Heart left ventricle (tissue), 13 donors: ENCODE measurements around the gene MYO5B.

Experiments
- CTCF ChIP-seq, 12 donors: fragments of 200-600 bp; sonication (generic) in 4 of 12; IDR thresholded peaks; one replicate each; pipeline versions ENCODE4 v1.5.0 to v1.8.0; 2018 to 2022; ENCODE audit warnings: antibody characterized with exemption in 12 of 12, mild to moderate bottlenecking in 5 of 12
- POLR2A ChIP-seq, 2 donors: fragments of 450-650 bp; IDR thresholded peaks; one replicate each; pipeline ENCODE4 v1.6.1; 2017; ENCODE audit warnings: antibody characterized with exemption in 2 of 2, mild to moderate bottlenecking in 2 of 2, moderate library complexity in 2 of 2
- donor health status: ischemic (EF 13 %, LVEDD 7.1; RV severe dilation, severe dysfunction).
- donor health status: DM: no; HTN: yes; CAD: no.
- donor health status: DM: no; HTN: no; CAD: no.
- donor health status: ischemic (EF 25% LVEDD 6.9; RV normal size, moderate dysfunction).
- donor health status: ischemic (EF 25% LVEDD 5.7; RV mildly dilated, moderate dysfunction).
- donor health status: ischemic (EF 35%, LVEDD 5.7; RV mildly dilated, moderate dysfunction).
- donor health status: nonischemic (EF 11% LVEDD 7.7; RV severe dilation, severe dysfunction).
- donor health status: DM: yes; HTN: yes; CAD: no.
- donor health status: PGD.
- donor health status: ischemic (EF 29% LVEDD 5.4; RV normal size, mild dysfunction).
- donor health status: nonischemic (EF 23%, LVEDD 6.1; RV moderate dilation, normal function).

GRCh38 chr18:50033004-50033403 lies 161.9 kb downstream of the MYO5B start:
- no peak for TF ChIP-seq CTCF (IDR thresholded peaks at IDR 0.05)
- TF ChIP-seq POLR2A (IDR thresholded peaks at IDR 0.05), result no peak
